HG02588 (cell line): ENCODE data around the gene BCL7A.
A peak's percentile ranks its signal among the peaks of the same experiment; 100 is the strongest.
"Not testable (repeated sequence)": the region's sequence is repeated elsewhere in the genome, so short reads cannot be mapped to it uniquely, and the experiment has no call there.

Source experiments
- ATAC-seq: cut with Tn5 transposase; IDR thresholded peaks from one replicate; pipeline ENCODE4 v1.9.1; 2021; ENCODE audit warnings: mild to moderate bottlenecking, moderate library complexity; ENCODE audit not compliant: unreplicated experiment

BCL7A gene

GRCh38 chr12:122051231-122051876 lies 29.7 kb downstream of the BCL7A start:
- no peak for ATAC-seq

GRCh38 chr12:122052285-122052684 lies 30.6 kb downstream of the BCL7A start:
- no peak for ATAC-seq

- ATAC-seq, result no peak
Measured at GRCh38 chr12:122054842-122055520, 33.3 kb downstream of the BCL7A start.

GRCh38 chr12:122056406-122056805 lies 34.7 kb downstream of the BCL7A start:
- ATAC-seq, result not testable (repeated sequence)

- ATAC-seq, result no peak
Measured at GRCh38 chr12:122057007-122057735, 35.5 kb downstream of the BCL7A start.

GRCh38 chr12:122057769-122058168 lies 36.1 kb downstream of the BCL7A start:
- ATAC-seq, result no peak

- ATAC-seq, result no peak
Measured at GRCh38 chr12:122058549-122059149, 37.0 kb downstream of the BCL7A start.

- no peak for ATAC-seq
Measured at GRCh38 chr12:122059203-122059960, 37.7 kb downstream of the BCL7A start.

- no peak for ATAC-seq
Measured at GRCh38 chr12:122060081-122060501, 38.4 kb downstream of the BCL7A start.

- ATAC-seq, result no peak
Measured at GRCh38 chr12:122061253-122061652, 39.6 kb downstream of the BCL7A start.

GRCh38 chr12:122062832-122063693 lies 41.4 kb downstream of the BCL7A start:
- ATAC-seq, result no peak

- no peak for ATAC-seq
Measured at GRCh38 chr12:122063694-122064024, 42.0 kb downstream of the BCL7A start.

GRCh38 chr12:122064025-122064777 lies 42.5 kb downstream of the BCL7A start:
- ATAC-seq, result peak; percentile 39

GRCh38 chr12:122064780-122065588 lies 43.3 kb downstream of the BCL7A start:
- ATAC-seq, result no peak

GRCh38 chr12:122067548-122067947 lies 45.9 kb downstream of the BCL7A start:
- no peak for ATAC-seq

GRCh38 chr12:122067966-122068365 lies 46.3 kb downstream of the BCL7A start:
- ATAC-seq, result peak; percentile 91

GRCh38 chr12:122072031-122072970 lies 50.6 kb downstream of the BCL7A start:
- ATAC-seq, result no peak
